Upper lobe of left lung (tissue), 4 donors: ENCODE measurements around the gene RASGRF2.
"Not testable (repeated sequence)": the region's sequence is repeated elsewhere in the genome, so short reads cannot be mapped to it uniquely, and the experiment has no call there.

Source experiments
- CTCF ChIP-seq, 6 experiments: fragments of 450-650 bp in 4 of 6; fragments of 200-600 bp in 2 of 6; sonication (generic) in 2 of 6; IDR thresholded peaks; one replicate each; pipeline ENCODE4 v1.5.1; 2016 to 2019; ENCODE audit warnings: antibody characterized with exemption in 6 of 6
- POLR2AphosphoS5 ChIP-seq, 2 donors: sonication (generic); formaldehyde crosslinking; IDR thresholded peaks; one replicate each; pipeline ENCODE4 v1.5.1; 2017; ENCODE audit warnings: antibody characterized with exemption in 2 of 2

GRCh38 chr5:81124689-81125088, 164.5 kb downstream of the RASGRF2 start:
- not testable (repeated sequence) for TF ChIP-seq CTCF, POLR2AphosphoS5 (IDR thresholded peaks at IDR 0.05)
